Hepatocyte (in vitro differentiated cells): Measurements from ENCODE around the gene ASB10. TPM values are rescaled to one million over a fixed set of nuclear protein-coding genes. Genes with fewer than 3 reads are reported as not detected.
A peak's percentile ranks its signal among the peaks of the same experiment; 100 is the strongest.

Experiments used
- DNase-seq: peaks from one replicate; pipeline ENCODE4 v3.0.0-alpha.2; 2016; ENCODE audit warnings: low spot score
- H2AFZ ChIP-seq: fragments of 200-600 bp; sonication (generic); 2 replicates; pipeline ENCODE4 v1.6.0; 2016; ENCODE audit warnings: antibody characterized with exemption, mild to moderate bottlenecking
- H3K27ac ChIP-seq: fragments of 200-600 bp; sonication (generic); 2 replicates; pipeline ENCODE4 v1.5.1; 2016; ENCODE audit warnings: mild to moderate bottlenecking
- H3K27me3 ChIP-seq: fragments of 200-600 bp; sonication (generic); 2 replicates; pipeline ENCODE4 v1.6.1; 2016
- H3K36me3 ChIP-seq: fragments of 200-600 bp; sonication (generic); replicated peaks from 2 replicates; pipeline ENCODE4 v1.5.1; 2016; ENCODE audit warnings: low read depth; ENCODE audit not compliant: insufficient read depth
- H3K4me1 ChIP-seq: fragments of 200-600 bp; sonication (generic); 2 replicates; pipeline ENCODE4 v1.5.1; 2016; ENCODE audit warnings: mild to moderate bottlenecking, moderate library complexity; ENCODE audit not compliant: insufficient read depth
- H3K4me2 ChIP-seq: fragments of 200-600 bp; sonication (generic); 2 replicates; pipeline ENCODE4 v1.6.0; 2016
- H3K4me3 ChIP-seq: fragments of 200-600 bp; sonication (generic); 2 replicates; pipeline ENCODE4 v1.5.1; 2016; ENCODE audit warnings: mild to moderate bottlenecking
- H3K79me2 ChIP-seq: fragments of 200-600 bp; sonication (generic); 2 replicates; pipeline ENCODE4 v1.6.0; 2017; ENCODE audit warnings: mild to moderate bottlenecking
- H3K9me2 ChIP-seq: fragments of 200-600 bp; sonication (generic); replicated peaks from 2 replicates; pipeline ENCODE4 v1.6.0; 2017; ENCODE audit warnings: mild to moderate bottlenecking; ENCODE audit not compliant: insufficient read depth
- H3K9me3 ChIP-seq: fragments of 200-600 bp; sonication (generic); 2 replicates; pipeline ENCODE4 v1.5.1; 2016; ENCODE audit warnings: low read depth, mild to moderate bottlenecking
- H4K20me1 ChIP-seq: fragments of 200-600 bp; sonication (generic); 2 replicates; pipeline ENCODE4 v1.6.0; 2016; ENCODE audit warnings: mild to moderate bottlenecking; ENCODE audit not compliant: insufficient read depth, poor library complexity, severe bottlenecking
- CTCF ChIP-seq: fragments of 200-600 bp; sonication (generic); IDR thresholded peaks from 2 replicates; pipeline ENCODE4 v1.5.1; 2016; ENCODE audit warnings: antibody characterized with exemption, mild to moderate bottlenecking; ENCODE audit not compliant: poor library complexity
- EZH2 ChIP-seq: fragments of 200-600 bp; sonication (generic); IDR thresholded peaks from 2 replicates; pipeline ENCODE4 v1.6.1; 2016; ENCODE audit warnings: antibody characterized with exemption, mild to moderate bottlenecking, borderline replicate concordance
- EZH2phosphoT487 ChIP-seq: fragments of 200-600 bp; sonication (generic); IDR thresholded peaks from one replicate; pipeline ENCODE4 v1.6.1; 2018; ENCODE audit warnings: antibody characterized with exemption, mild to moderate bottlenecking, low read depth, moderate library complexity; ENCODE audit not compliant: unreplicated experiment, severe bottlenecking
- WGBS: methylation state at CpG from one replicate; pipeline ENCODE4 v1.1.6; 2016; ENCODE audit warnings: low lambda C conversion rate; ENCODE audit errors: missing lambda C conversion rate; 5-methylcytosine and 5-hydroxymethylcytosine counted together
- polyA plus RNA-seq: library from polyadenylated mRNA; unstranded; fragments of >200 nt; fragmentation: Nextera tagmentation; extraction: Ambion mirVana; gene quantifications from 2 replicates; pipeline ENCODE4 v1.2.1, GENCODE V29; 2016
- total RNA-seq: library from RNA; depleted of rRNA; stranded (reverse); fragments of >200 nt; gene quantifications from 2 replicates; pipeline ENCODE4 v1.2.3, GENCODE V29; 2014

The ASB10 gene
- total and polyA plus RNA-seq, 2 experiments from 2014 or later, result not detected

GRCh38 chr7:151226875-151227782 is 40.1 kb upstream of the ASB10 start, which contains the start of gene ABCF2:
Gene ABCF2, minus strand, starts transcription at chr7:151227205. Its CDS starts 747 bp downstream, at chr7:151226458.
- H3K4me2 ChIP-seq, result peak within 1 kb of the TSS; percentile 97
- 1% methylated on average over 47 of the region's 68 CpGs for WGBS
- H3K9me3 ChIP-seq, result no peaks in the 10 kb centered on the region
- no peaks in the 10 kb centered on the region for H3K9me2 ChIP-seq
- peak within 1 kb of the TSS; percentile 61 for H2AFZ ChIP-seq
- peak; percentile 99 for DNase-seq
- peak within 1 kb of the TSS; percentile 51 for H3K4me3 ChIP-seq
- no peak for TF ChIP-seq EZH2
- no peak for TF ChIP-seq EZH2phosphoT487
- peak; percentile 7 for TF ChIP-seq CTCF
- H4K20me1 ChIP-seq, result no peaks in the 10 kb centered on the region
- H3K27ac ChIP-seq, result peak within 1 kb of the TSS; percentile 66
- peaks cover 20% of the 10 kb centered on the region for H3K4me1 ChIP-seq
- no peaks in the 10 kb centered on the region for H3K36me3 ChIP-seq
- H3K79me2 ChIP-seq, result peaks cover 22% of the 10 kb centered on the region
- H3K27me3 ChIP-seq, result no peaks in the 10 kb centered on the region

- no peaks in the 10 kb centered on the region for H3K36me3 ChIP-seq
- H3K9me2 ChIP-seq, result no peaks in the 10 kb centered on the region
- H2AFZ ChIP-seq, result peak overlapping the region; percentile 60
- no peak for DNase-seq
- no peaks in the 10 kb centered on the region for H3K9me3 ChIP-seq
- TF ChIP-seq CTCF (no peak), EZH2phosphoT487 (no peak), EZH2 (no peak)
- H3K4me2 ChIP-seq, result peak overlapping the region; percentile 97
- H3K27me3 ChIP-seq, result no peaks in the 10 kb centered on the region
- H3K27ac ChIP-seq, result peak overlapping the region; percentile 55
- H3K4me1 ChIP-seq, result peaks cover 20% of the 10 kb centered on the region
- WGBS, result 3% methylated on average over 15 of the region's 15 CpGs
- no peaks in the 10 kb centered on the region for H4K20me1 ChIP-seq
- H3K4me3 ChIP-seq, result peak overlapping the region; percentile 51
- H3K79me2 ChIP-seq, result peaks cover 16% of the 10 kb centered on the region
Observed at GRCh38 chr7:151226560-151226874, 39.5 kb upstream of the ASB10 start.

- H3K27ac ChIP-seq, result no peak overlapping the region
- H3K9me3 ChIP-seq, result no peaks in the 10 kb centered on the region
- no peak for TF ChIP-seq CTCF
- TF ChIP-seq EZH2phosphoT487, result no peak
- no peak for TF ChIP-seq EZH2
- peaks cover 14% of the 10 kb centered on the region for H3K79me2 ChIP-seq
- no peaks in the 10 kb centered on the region for H3K36me3 ChIP-seq
- peaks cover 20% of the 10 kb centered on the region for H3K4me1 ChIP-seq
- H3K9me2 ChIP-seq, result no peaks in the 10 kb centered on the region
- no peak for DNase-seq
- H3K4me2 ChIP-seq, result peak overlapping the region; percentile 97
- no peaks in the 10 kb centered on the region for H3K27me3 ChIP-seq
- no peaks in the 10 kb centered on the region for H4K20me1 ChIP-seq
- H2AFZ ChIP-seq, result no peak overlapping the region
- peak overlapping the region; percentile 51 for H3K4me3 ChIP-seq
- WGBS, result 73% methylated on average over 8 of the region's 8 CpGs
Observed at GRCh38 chr7:151225948-151226510, 39.0 kb upstream of the ASB10 start.
